IMR-90 (cell line): Measurements from ENCODE around the gene NF1. TPM values are rescaled to one million over a fixed set of nuclear protein-coding genes. Genes with fewer than 3 reads are reported as not detected.

ENCODE experiments used
- ATAC-seq: fragments of 200-7000 bp; cut with Tn5 transposase; 2 replicates; pipeline ENCODE4 v1.9.1; 2020; ENCODE audit warnings: low read depth, mild to moderate bottlenecking, moderate library complexity
- BruUV-seq: library from RNA; stranded (reverse); fragments of 400-500 nt; replicated peaks from 2 replicates; lab custom pipeline; 2021; lab: Mats Ljungman, UMichigan
- CTCF ChIA-PET: fragments of 300-600 bp; formaldehyde crosslinking; extraction: SDS; loops from one replicate; lab custom pipeline; 2021; ENCODE audit warnings: antibody characterized with exemption; lab: Yijun Ruan, JAX
- POLR2A ChIA-PET: fragments of 300-600 bp; sonication (Branson Sonifier 250); formaldehyde crosslinking; loops from one replicate; lab custom pipeline; 2022; ENCODE audit warnings: antibody characterized with exemption; ENCODE audit not compliant: unreplicated experiment; lab: Charles Lee
- DNase-seq: peaks from one replicate; pipeline ENCODE4 v3.0.0; 2013
- H2AFZ ChIP-seq: replicated peaks from 2 replicates; pipeline ENCODE3; 2013; ENCODE audit warnings: low read length, mild to moderate bottlenecking; ENCODE audit not compliant: poor library complexity
- H2AK5ac ChIP-seq: 2 replicates; pipeline ENCODE4 v1.6.1; 2013; ENCODE audit warnings: low read depth, low read length, inconsistent platforms
- H2AK9ac ChIP-seq: replicated peaks from 2 replicates; pipeline ENCODE3; 2013; ENCODE audit warnings: mild to moderate bottlenecking, low read depth, low read length, moderate library complexity; ENCODE audit not compliant: poor library complexity
- H2BK120ac ChIP-seq: 2 replicates; pipeline ENCODE4 v1.6.1; 2013; ENCODE audit warnings: low read depth, low read length, inconsistent platforms
- H2BK15ac ChIP-seq: 3 replicates; pipeline ENCODE4 v1.6.1; 2013; ENCODE audit warnings: low read depth, low read length, inconsistent platforms
- H2BK20ac ChIP-seq: 2 replicates; pipeline ENCODE4 v1.6.1; 2013; ENCODE audit warnings: low read depth, mild to moderate bottlenecking, inconsistent platforms, low read length, moderate library complexity
- H2BK5ac ChIP-seq: 2 replicates; pipeline ENCODE4 v1.6.1; 2013; ENCODE audit warnings: mild to moderate bottlenecking, low read depth, low read length, inconsistent platforms; ENCODE audit not compliant: poor library complexity, severe bottlenecking
- H3K14ac ChIP-seq: replicated peaks from 2 replicates; pipeline ENCODE4 v1.6.1; 2013; ENCODE audit warnings: low read depth, low read length, inconsistent platforms
- H3K18ac ChIP-seq: 2 replicates; pipeline ENCODE4 v1.6.1; 2013; ENCODE audit warnings: low read depth, low read length, control low read depth
- H3K23ac ChIP-seq: 2 replicates; pipeline ENCODE4 v1.6.1; 2013; ENCODE audit warnings: low read depth, low read length, inconsistent platforms
- H3K27ac ChIP-seq: 2 replicates; pipeline ENCODE4 v1.5.1; 2013; ENCODE audit warnings: mild to moderate bottlenecking, control low read depth, low read length; ENCODE audit not compliant: insufficient read depth
- H3K27me3 ChIP-seq: 2 replicates; pipeline ENCODE4 v1.6.1; 2013; ENCODE audit warnings: low read length; ENCODE audit not compliant: control insufficient read depth, insufficient read depth
- H3K36me3 ChIP-seq: 2 replicates; pipeline ENCODE4 v1.6.1; 2013; ENCODE audit warnings: low read length, mixed read lengths; ENCODE audit not compliant: control insufficient read depth, insufficient read depth
- H3K4ac ChIP-seq: 2 replicates; pipeline ENCODE4 v1.6.1; 2013; ENCODE audit warnings: low read depth, low read length, inconsistent platforms
- H3K4me1 ChIP-seq: 2 replicates; pipeline ENCODE4 v1.6.1; 2013; ENCODE audit warnings: low read length, mixed read lengths; ENCODE audit not compliant: control insufficient read depth, insufficient read depth
- H3K4me2 ChIP-seq: 2 replicates; pipeline ENCODE4 v1.6.1; 2013; ENCODE audit warnings: low read depth, mild to moderate bottlenecking, control low read depth, low read length, moderate library complexity
- H3K4me3 ChIP-seq: 2 replicates; pipeline ENCODE4 v1.5.1; 2013; ENCODE audit warnings: low read depth, mild to moderate bottlenecking, control low read depth, low read length, moderate library complexity; ENCODE audit not compliant: insufficient read depth
- H3K56ac ChIP-seq: 2 replicates; pipeline ENCODE4 v1.6.1; 2013; ENCODE audit warnings: low read length, inconsistent platforms; ENCODE audit not compliant: insufficient read depth; ENCODE audit errors: extremely low read depth
- H3K79me1 ChIP-seq, 2 experiments: 2 replicates each; pipeline ENCODE4 v1.6.1; 2013; ENCODE audit warnings: low read length in 2 of 2, inconsistent platforms in 1 of 2, low read depth in 1 of 2
- H3K9ac ChIP-seq: 2 replicates; pipeline ENCODE4 v1.6.1; 2013; ENCODE audit warnings: low read depth, low read length, control low read depth
- H3K9me1 ChIP-seq: 2 replicates; pipeline ENCODE4 v1.6.1; 2013; ENCODE audit warnings: low read length, inconsistent platforms; ENCODE audit not compliant: insufficient read depth
- H3K9me3 ChIP-seq: 2 replicates; pipeline ENCODE4 v1.6.1; 2013; ENCODE audit warnings: low read length; ENCODE audit not compliant: control insufficient read depth, insufficient read depth
- H4K20me1 ChIP-seq: 2 replicates; pipeline ENCODE4 v1.6.1; 2013; ENCODE audit warnings: low read length, inconsistent platforms; ENCODE audit not compliant: insufficient read depth
- H4K5ac ChIP-seq: 2 replicates; pipeline ENCODE4 v1.6.1; 2013; ENCODE audit warnings: mild to moderate bottlenecking, low read depth, low read length, control low read depth
- H4K8ac ChIP-seq, 2 experiments: 2 replicates each; pipeline ENCODE4 v1.6.1; 2013; ENCODE audit warnings: low read depth in 2 of 2, low read length in 2 of 2, control low read depth in 1 of 2, inconsistent platforms in 1 of 2
- H4K91ac ChIP-seq: 2 replicates; pipeline ENCODE4 v1.6.1; 2013; ENCODE audit warnings: low read depth, low read length, inconsistent platforms; ENCODE audit not compliant: insufficient read depth
- BHLHE40 ChIP-seq: fragments of 150-350 bp; IDR thresholded peaks from 2 replicates; pipeline ENCODE4 v1.6.1; 2016; ENCODE audit warnings: mild to moderate bottlenecking, low read depth, low read length
- CEBPB ChIP-seq: IDR thresholded peaks from 2 replicates; pipeline ENCODE4 v1.6.1; 2012; ENCODE audit warnings: low read depth, low read length, improper control_type of control experiment
- POLR2A ChIP-seq: IDR thresholded peaks from 2 replicates; pipeline ENCODE4 v1.6.1; 2012; ENCODE audit warnings: mild to moderate bottlenecking, low read depth, low read length
- SMC3 ChIP-seq: fragments of 150-350 bp; IDR thresholded peaks from 2 replicates; pipeline ENCODE4 v1.6.1; 2016; ENCODE audit warnings: low read depth, mild to moderate bottlenecking, antibody characterized with exemption, low read length, moderate library complexity
- dilution Hi-C: fragments of 300-500 bp; cut with HindIII; formaldehyde crosslinking; loops from one replicate; pipeline ENCODE4 v1.14.3; 2018; ENCODE audit warnings: low sequenced_read_pairs; ENCODE audit not compliant: unreplicated experiment
- in situ Hi-C: fragments of 300-500 bp; cut with MboI; formaldehyde crosslinking; loops from 3 replicates; pipeline ENCODE4 v1.14.3; 2019; ENCODE audit warnings: low sequenced_read_pairs, inconsistent platforms, mixed read lengths
- intact Hi-C: fragments of 100-400 bp; cut with micrococcal nuclease; formaldehyde crosslinking; loops from 2 replicates; pipeline ENCODE4 v1.10.0; 2022
- polyA plus RNA-seq, 3 experiments: library from polyadenylated mRNA; depleted of rRNA; stranded (reverse); fragments of >200 nt; gene quantifications; 2 replicates each; pipeline ENCODE4 v1.2.3, GENCODE V29; 2012; ENCODE audit warnings: low replicate concordance in 1 of 3
- total RNA-seq: library from RNA; depleted of rRNA; stranded (reverse); fragments of >200 nt; gene quantifications from 2 replicates; pipeline ENCODE4 v1.2.3, GENCODE V29; 2012

The NF1 gene
- total and polyA plus RNA-seq, 2 of the 4 experiments (the other 2 are of a cell fraction) = 17.9 to 48.6 TPM

- Histone ChIP-seq H2AFZ (no peak overlapping the region), H2BK15ac (no peak overlapping the region), H3K4me3 (no peak overlapping the region), H3K9me1 (peaks cover 7% of the 10 kb centered on the region; the same call in 1 of the 2 replicates), H3K9ac (no peak overlapping the region), H2BK20ac (no peak overlapping the region), H4K5ac (no peak overlapping the region), H3K9me3 (no peaks in the 10 kb centered on the region), H3K23ac (no peak overlapping the region; the same call in 1 of the 2 replicates), H3K18ac (no peak overlapping the region), H3K27me3 (no peaks in the 10 kb centered on the region), H3K79me1 (peaks cover 7 to 20% of the 10 kb centered on the region in 2 experiments), H3K4me1 (peaks cover 2% of the 10 kb centered on the region; the same call in 1 of the 2 replicates), H4K8ac (no peak overlapping the region), H2BK5ac (peak overlapping the region; percentile 18), H4K91ac (no peak overlapping the region), H3K27ac (no peak overlapping the region), H3K56ac (no peak overlapping the region), H3K36me3 (peaks cover 9% of the 10 kb centered on the region), H3K14ac (0 out of 2 replicates have a peak overlapping the region, but pooled peaks have one; percentile 65), H2AK9ac (no peak overlapping the region), H3K4me2 (no peak overlapping the region), H3K4ac (no peak overlapping the region), H4K20me1 (no peaks in the 10 kb centered on the region), H2BK120ac (no peak overlapping the region), H2AK5ac (no peak overlapping the region)
- TF ChIP-seq BHLHE40 (no peak), SMC3 (no peak), POLR2A (no peak), CEBPB (peak; percentile 40; the same call in 1 of the 2 replicates)
- CTCF ChIA-PET = interaction anchor here (0.6 kb wide), 1 partner anchor 212 kb away, joined by 5 read pairs; no protein-coding TSS in a partner anchor
- in situ Hi-C loops = no loop called here
- POLR2A ChIA-PET = no interaction called here
- dilution Hi-C loops = no loop called here
- intact Hi-C loops = no loop called here
- peak; percentile 36 for ATAC-seq
- BruUV-seq = no TSS peak
- peak; percentile 51 for DNase-seq
Observed at GRCh38 chr17:31211352-31212012, 116.7 kb downstream of the NF1 start.
